ENCODE measurements around the gene NFKBIE. TPM values are rescaled to one million over a fixed set of nuclear protein-coding genes. Genes with fewer than 3 reads are reported as not detected.

Gene NFKBIE
- total RNA-seq, 4 donors from 2014 or later, result 13.1 to 25.5 (median 15.3) TPM

- ATAC-seq (ENCODE audit: low FRiP score), result peak; percentile 82
- TF ChIP-seq, protein P1, sequence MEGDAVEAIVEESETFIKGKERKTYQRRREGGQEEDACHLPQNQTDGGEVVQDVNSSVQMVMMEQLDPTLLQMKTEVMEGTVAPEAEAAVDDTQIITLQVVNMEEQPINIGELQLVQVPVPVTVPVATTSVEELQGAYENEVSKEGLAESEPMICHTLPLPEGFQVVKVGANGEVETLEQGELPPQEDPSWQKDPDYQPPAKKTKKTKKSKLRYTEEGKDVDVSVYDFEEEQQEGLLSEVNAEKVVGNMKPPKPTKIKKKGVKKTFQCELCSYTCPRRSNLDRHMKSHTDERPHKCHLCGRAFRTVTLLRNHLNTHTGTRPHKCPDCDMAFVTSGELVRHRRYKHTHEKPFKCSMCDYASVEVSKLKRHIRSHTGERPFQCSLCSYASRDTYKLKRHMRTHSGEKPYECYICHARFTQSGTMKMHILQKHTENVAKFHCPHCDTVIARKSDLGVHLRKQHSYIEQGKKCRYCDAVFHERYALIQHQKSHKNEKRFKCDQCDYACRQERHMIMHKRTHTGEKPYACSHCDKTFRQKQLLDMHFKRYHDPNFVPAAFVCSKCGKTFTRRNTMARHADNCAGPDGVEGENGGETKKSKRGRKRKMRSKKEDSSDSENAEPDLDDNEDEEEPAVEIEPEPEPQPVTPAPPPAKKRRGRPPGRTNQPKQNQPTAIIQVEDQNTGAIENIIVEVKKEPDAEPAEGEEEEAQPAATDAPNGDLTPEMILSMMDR (IDR thresholded peaks at IDR 0.05), result peak in 2 of 3 donors; percentile 76 to 99
- DNase-seq (ENCODE audit: low spot score), result peak; percentile 77
Measured at GRCh38 chr6:44237813-44238433, 27.4 kb downstream of the NFKBIE start.

- ATAC-seq (ENCODE audit: low FRiP score) (peak; percentile 93), DNase-seq (ENCODE audit: low spot score) (peak; percentile 87)
- TF ChIP-seq, protein P1 (IDR thresholded peaks at IDR 0.05), result no peak
Measured at GRCh38 chr6:44237021-44237812, 28.1 kb downstream of the NFKBIE start.

DNA sequence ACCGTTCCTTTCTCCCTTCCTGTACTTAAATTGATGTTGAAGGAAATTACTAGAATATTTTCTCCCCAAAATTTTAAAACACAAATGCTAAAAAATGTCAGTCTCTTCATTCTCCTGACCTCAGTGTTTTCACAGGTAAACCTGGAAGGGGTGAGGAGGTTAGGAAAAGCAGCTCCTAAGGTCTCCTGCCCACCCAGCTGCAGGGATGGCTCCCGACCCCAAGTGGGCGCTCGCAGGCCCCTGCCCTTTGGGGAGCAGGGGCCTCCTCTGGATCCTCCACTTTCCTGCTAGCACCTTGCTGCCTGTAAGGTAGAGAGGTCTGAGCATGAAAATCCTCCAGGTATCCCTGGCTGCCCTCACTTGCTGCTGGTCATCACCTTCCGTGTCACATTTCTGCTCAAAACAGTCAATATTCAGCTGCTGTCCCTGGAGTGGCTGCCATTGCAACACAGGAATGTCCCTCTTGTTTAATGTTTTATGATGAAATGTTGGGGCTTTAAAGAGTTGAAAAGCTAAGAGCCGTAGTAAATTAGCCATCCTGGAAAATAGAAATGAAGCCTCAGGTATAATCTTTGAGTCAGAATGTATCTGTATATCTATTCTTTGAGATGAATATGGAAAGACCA lies 29.3 kb downstream of the NFKBIE start:
- TF ChIP-seq, protein P1 (IDR thresholded peaks at IDR 0.05), result no peak
- DNase-seq (ENCODE audit: low spot score), result no peak
- no peak for ATAC-seq (ENCODE audit: low FRiP score)

DNA sequence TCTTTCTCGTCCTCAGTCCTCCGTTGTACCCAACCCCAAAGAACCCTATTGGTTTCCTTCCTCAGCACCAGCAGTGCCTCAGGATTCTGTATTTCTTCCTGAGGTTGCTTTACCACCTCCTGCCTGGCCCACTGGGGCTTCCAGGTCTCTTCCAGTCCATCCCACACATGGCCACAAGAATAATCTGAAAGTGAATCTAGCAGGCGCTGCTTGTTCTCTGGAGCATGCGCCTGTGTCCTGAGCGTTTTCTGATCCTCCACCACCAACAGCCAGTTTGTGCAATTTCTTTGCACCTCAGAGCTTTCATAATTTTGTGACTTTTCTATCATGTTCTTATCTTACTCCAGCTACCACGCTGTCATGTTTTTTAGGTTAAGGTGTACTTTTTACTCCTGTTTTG lies 30.1 kb downstream of the NFKBIE start:
- ATAC-seq (ENCODE audit: low FRiP score), result no peak
- no peak for DNase-seq (ENCODE audit: low spot score)
- TF ChIP-seq, protein P1 (IDR thresholded peaks at IDR 0.05), result no peak

- DNase-seq (ENCODE audit: low spot score), result no peak
- peak; percentile 63 for ATAC-seq (ENCODE audit: low FRiP score)
- TF ChIP-seq, protein P1 (IDR thresholded peaks at IDR 0.05), result peak in 1 of 3 donors; percentile 45
Measured at GRCh38 chr6:44234101-44235025, 31.0 kb downstream of the NFKBIE start.

DNA sequence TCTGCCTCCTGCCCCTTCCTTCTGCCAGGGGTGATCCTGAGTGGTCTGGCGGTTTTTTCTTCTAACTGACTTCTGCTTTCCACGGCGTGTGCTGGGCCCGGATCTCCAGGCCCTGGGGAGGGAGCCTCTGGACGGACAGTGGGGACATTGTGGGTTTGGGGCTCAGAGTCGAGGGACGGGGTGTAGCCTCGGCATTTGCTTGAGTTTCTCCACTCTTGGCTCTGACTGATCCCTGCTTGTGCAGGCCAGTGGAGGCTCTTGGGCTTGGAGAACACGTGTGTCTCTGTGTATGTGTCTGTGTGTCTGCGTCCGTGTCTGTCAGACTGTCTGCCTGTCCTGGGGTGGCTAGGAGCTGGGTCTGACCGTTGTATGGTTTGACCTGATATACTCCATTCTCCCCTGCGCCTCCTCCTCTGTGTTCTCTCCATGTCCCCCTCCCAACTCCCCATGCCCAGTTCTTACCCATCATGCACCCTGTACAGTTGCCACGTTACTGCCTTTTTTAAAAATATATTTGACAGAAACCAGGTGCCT lies 31.7 kb downstream of the NFKBIE start:
- no peak for DNase-seq (ENCODE audit: low spot score)
- ATAC-seq (ENCODE audit: low FRiP score), result no peak
- TF ChIP-seq, protein P1 (IDR thresholded peaks at IDR 0.05), result no peak
